ENCODE measurements around the gene NUAK2.

The NUAK2 gene

GRCh38 chr1:205298191-205298994, 23.2 kb downstream of the NUAK2 start (continued):
- TF ChIP-seq BCL6B (tag by site-specific recombination; IDR thresholded peaks at IDR 0.05) (no peak), ZNF514 (tag by site-specific recombination; IDR thresholded peaks at IDR 0.05) (no peak), GLI2 (tag by site-specific recombination; IDR thresholded peaks at IDR 0.05; ENCODE audit: borderline replicate concordance, low read depth) (no peak), ZNF707 (tag by site-specific recombination; IDR thresholded peaks at IDR 0.05) (no peak), ZNF580 (tag by site-specific recombination; IDR thresholded peaks at IDR 0.05) (no peak), SP7 (tag by site-specific recombination; IDR thresholded peaks at IDR 0.05) (peak; percentile 39; the same call in 1 of the 2 replicates), ZNF623 (tag by site-specific recombination; IDR thresholded peaks at IDR 0.05) (no peak), ZNF37A (tag by site-specific recombination; IDR thresholded peaks at IDR 0.05) (no peak), KLF10 (tag by site-specific recombination; IDR thresholded peaks at IDR 0.05) (peak; percentile 55), ZNF704 (tag by site-specific recombination; IDR thresholded peaks at IDR 0.05) (no peak), ATF2 (tag by site-specific recombination; IDR thresholded peaks at IDR 0.05; ENCODE audit: low read depth) (peak; percentile 81), ZNF121 (tag by site-specific recombination; IDR thresholded peaks at IDR 0.05) (no peak), ZNF10 (tag by site-specific recombination; IDR thresholded peaks at IDR 0.05) (peak; percentile 74), KLF16 (tag by site-specific recombination; IDR thresholded peaks at IDR 0.05) (no peak), ZIC2 (tag by site-specific recombination; IDR thresholded peaks at IDR 0.05) (0 out of 2 replicates have a peak, but pooled peaks have one; percentile 18), ZNF555 (tag by site-specific recombination; conservative IDR thresholded peaks at IDR 0.05) (no peak), ZNF473 (tag by site-specific recombination; IDR thresholded peaks at IDR 0.05) (no peak), ZNF561 (tag by site-specific recombination; IDR thresholded peaks at IDR 0.05; ENCODE audit: borderline replicate concordance) (no peak), ZNF548 (tag by site-specific recombination; IDR thresholded peaks at IDR 0.05) (no peak), ZNF629 (tag by site-specific recombination; IDR thresholded peaks at IDR 0.05) (peak; percentile 95), ZNF280D (tag by site-specific recombination; IDR thresholded peaks at IDR 0.05) (no peak), ZNF112 (tag by site-specific recombination; IDR thresholded peaks at IDR 0.05) (no peak), ZNF416 (tag by site-specific recombination; IDR thresholded peaks at IDR 0.05) (no peak), ZNF610 (tag by site-specific recombination; IDR thresholded peaks at IDR 0.05; ENCODE audit: borderline replicate concordance) (no peak), EGR2 (tag by site-specific recombination; IDR thresholded peaks at IDR 0.05; ENCODE audit: low read depth) (peak; percentile 16; the same call in 1 of the 2 replicates), TRIM28 (IDR thresholded peaks at IDR 0.05; ENCODE audit: borderline replicate concordance, low read length) (no peak), ZNF747 (tag by site-specific recombination; IDR thresholded peaks at IDR 0.05) (no peak), ZNF394 (tag by site-specific recombination; IDR thresholded peaks at IDR 0.05; ENCODE audit: borderline replicate concordance) (0 out of 2 replicates have a peak, but pooled peaks have one; percentile 19), ZSCAN16 (tag by site-specific recombination; IDR thresholded peaks at IDR 0.05) (no peak), ZNF157 (tag by site-specific recombination; IDR thresholded peaks at IDR 0.05) (no peak), ZNF292 (tag by site-specific recombination; IDR thresholded peaks at IDR 0.05; ENCODE audit: borderline replicate concordance, low read depth) (no peak), ZNF433 (tag by site-specific recombination; IDR thresholded peaks at IDR 0.05; ENCODE audit: low read depth) (no peak), ZFP69B (tag by site-specific recombination; IDR thresholded peaks at IDR 0.05) (no peak)
